Uterine smooth muscle cell (primary cell): Measurements from ENCODE around the gene HIPK3. TPM values are rescaled to one million over a fixed set of nuclear protein-coding genes. Genes with fewer than 3 reads are reported as not detected.

Experiments
- total RNA-seq: library from RNA; depleted of rRNA; stranded (reverse); fragments of >200 nt; gene quantifications from 2 replicates; pipeline ENCODE4 v1.2.3, GENCODE V29; 2014

HIPK3 gene
- total RNA-seq = 66.7 and 102 TPM in 2 replicates

DNA sequence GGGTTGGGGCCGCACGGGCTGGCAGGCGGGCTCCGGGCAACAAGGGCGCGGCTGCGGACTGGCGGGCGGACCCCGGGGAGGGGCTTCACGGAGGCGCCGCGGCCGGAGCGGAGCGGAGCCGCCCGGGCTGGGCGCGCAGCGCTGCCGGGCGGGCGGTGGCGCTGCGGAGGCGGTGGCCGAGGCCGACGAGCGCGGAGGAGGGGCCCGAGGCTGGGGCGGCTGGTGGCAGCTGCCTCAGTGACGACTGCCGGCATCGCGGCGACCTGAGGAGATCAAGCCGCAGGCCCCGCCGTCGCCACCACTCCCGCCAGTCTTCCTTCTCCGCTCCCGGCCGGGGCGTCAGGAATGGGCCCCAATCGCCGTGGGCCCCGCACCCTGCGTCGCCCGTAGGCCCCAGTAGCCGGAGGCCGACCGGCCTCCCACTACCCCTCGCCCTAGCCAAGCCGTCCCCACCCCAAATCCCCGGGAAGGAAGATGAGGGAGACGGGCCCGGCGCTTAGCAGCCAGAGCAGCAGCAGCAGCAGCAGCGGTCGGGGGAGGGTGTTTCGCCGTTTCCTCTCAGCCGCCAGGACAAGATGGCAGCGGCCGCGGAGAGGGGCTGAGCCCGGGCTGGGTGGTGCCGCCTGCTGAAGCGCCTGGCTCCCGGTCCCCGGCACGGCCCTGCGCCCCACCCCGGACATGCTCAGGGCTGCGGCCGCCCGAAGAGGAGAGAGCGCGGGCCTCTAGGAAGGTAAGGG is at the start of gene HIPK3:
Gene HIPK3 (plus strand): TSS at position 222 of the 737 bp plus-strand sequence.

DNA sequence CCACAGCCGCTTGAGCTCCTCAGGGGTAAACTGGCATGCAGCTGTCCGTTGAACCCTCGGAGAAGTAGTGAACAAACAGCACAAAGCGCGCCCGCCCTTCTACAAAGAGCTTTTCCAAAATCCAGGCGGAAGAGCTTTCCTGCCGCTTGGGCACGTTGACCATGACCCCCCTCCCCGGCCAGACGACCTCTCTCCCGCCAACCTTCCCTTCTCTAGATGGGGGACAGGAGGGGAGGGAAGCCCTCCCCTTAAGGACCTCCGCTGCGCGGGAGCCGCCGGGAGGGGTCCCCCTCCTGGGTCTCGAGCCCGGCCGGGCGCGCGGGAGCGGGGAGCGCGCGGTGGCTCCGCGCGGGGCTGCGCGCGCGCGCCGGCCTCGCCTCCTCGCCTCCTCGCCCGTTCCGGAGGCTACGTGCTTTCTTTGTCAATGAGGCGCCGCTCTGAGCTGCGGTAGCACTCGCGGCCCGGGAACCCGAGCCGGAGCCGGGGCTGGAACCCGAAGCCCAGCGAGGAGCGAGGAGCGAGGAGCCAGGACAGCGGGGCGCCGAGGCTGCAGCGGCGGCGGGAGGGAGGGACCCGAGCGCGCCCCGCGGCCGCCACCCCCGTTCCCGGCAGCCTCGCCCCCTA is 118.6 kb downstream of the HIPK3 start, which contains the start of gene KIAA1549L:
Gene KIAA1549L (plus strand): TSS at position 421 of the 624 bp plus-strand sequence.

Other genes with a start within 250 kb of the HIPK3 start
- gene DEPDC7, start 241.5 kb upstream of the HIPK3 start, total RNA-seq = 6.6 and 7.9 TPM in 2 replicates
- gene TCP11L1, start 217.8 kb upstream of the HIPK3 start, total RNA-seq = 19.3 and 20.1 TPM in 2 replicates
- 28.0 and 34.1 TPM in 2 replicates for gene CSTF3, start 95.9 kb upstream of the HIPK3 start, total RNA-seq
- gene KIAA1549L, start 118.7 kb downstream of the HIPK3 start, total RNA-seq = 2.2 and 4.4 TPM in 2 replicates